H4 (cell line): ENCODE measurements around the gene PTGIS. TPM values are rescaled to one million over a fixed set of nuclear protein-coding genes. Genes with fewer than 3 reads are reported as not detected.
A peak's percentile ranks its signal among the peaks of the same experiment; 100 is the strongest.
"Not testable (repeated sequence)": the region's sequence is repeated elsewhere in the genome, so short reads cannot be mapped to it uniquely, and the experiment has no call there.

Experiments
- DNase-seq: peaks from one replicate; pipeline ENCODE4 v3.0.0-alpha.2; 2015; ENCODE audit warnings: low spot score
- total RNA-seq: library from RNA; depleted of rRNA; stranded (reverse); fragments of >200 nt; shearing (Covaris generic); gene quantifications from 2 replicates; pipeline ENCODE4 v1.2.3, GENCODE V29; 2014; rRNA removed

The PTGIS gene
- not detected in 2 replicates for total RNA-seq

GRCh38 chr20:49567421-49568277 is at the start of gene PTGIS:
TSS of gene PTGIS (minus strand) at chr20:49568137. CDS start at chr20:49568116, 21 bp downstream.
- no peak for DNase-seq

- DNase-seq, result not testable (repeated sequence)
Observed at GRCh38 chr20:49617394-49617793, 49.5 kb upstream of the PTGIS start.

GRCh38 chr20:49616154-49617007 is 48.4 kb upstream of the PTGIS start:
- no peak for DNase-seq

GRCh38 chr20:49615401-49616153 is 47.6 kb upstream of the PTGIS start:
- DNase-seq, result peak; percentile 70

GRCh38 chr20:49615051-49615400 is 47.1 kb upstream of the PTGIS start:
- not testable (repeated sequence) for DNase-seq

GRCh38 chr20:49614338-49615050 is 46.6 kb upstream of the PTGIS start:
- no peak for DNase-seq

GRCh38 chr20:49612127-49612738 is 44.3 kb upstream of the PTGIS start:
- no peak for DNase-seq

GRCh38 chr20:49611539-49612126 is 43.7 kb upstream of the PTGIS start:
- DNase-seq, result not testable (repeated sequence)

- DNase-seq, result peak; percentile 73
Observed at GRCh38 chr20:49610691-49611538, 43.0 kb upstream of the PTGIS start.

- DNase-seq, result peak; percentile 41
Observed at GRCh38 chr20:49608752-49609670, 41.1 kb upstream of the PTGIS start.

- no peak for DNase-seq
Observed at GRCh38 chr20:49607568-49607967, 39.6 kb upstream of the PTGIS start.

GRCh38 chr20:49603209-49603627 is 35.3 kb upstream of the PTGIS start:
- peak; percentile 37 for DNase-seq

- DNase-seq, result no peak
Observed at GRCh38 chr20:49602345-49603208, 34.6 kb upstream of the PTGIS start.

- DNase-seq, result no peak
Observed at GRCh38 chr20:49601153-49601924, 33.4 kb upstream of the PTGIS start.

- no peak for DNase-seq
Observed at GRCh38 chr20:49599746-49600113, 31.8 kb upstream of the PTGIS start.

GRCh38 chr20:49597825-49598395 is 30.0 kb upstream of the PTGIS start:
- DNase-seq, result no peak
